HepG2 (cell line): ENCODE measurements around the gene NDRG2. TPM values are rescaled to one million over a fixed set of nuclear protein-coding genes. Genes with fewer than 3 reads are reported as not detected.

ENCODE experiments used
- ETV6 ChIP-seq: sonication (generic); formaldehyde crosslinking; conservative IDR thresholded peaks from 2 replicates; pipeline ENCODE4 v1.4.0; 2020; ENCODE audit warnings: missing genetic modification reagents
- GATAD2A ChIP-seq: IDR thresholded peaks from 2 replicates; pipeline ENCODE4 v1.6.1; 2016
- HOXA7 ChIP-seq: sonication (generic); formaldehyde crosslinking; IDR thresholded peaks from 2 replicates; pipeline ENCODE4 v1.8.1; 2022; ENCODE audit warnings: mild to moderate bottlenecking, missing genetic modification reagents, moderate library complexity
- KDM3A ChIP-seq: IDR thresholded peaks from 2 replicates; pipeline ENCODE4 v1.6.1; 2018; ENCODE audit warnings: low read depth, missing compliant biosample characterization
- NFIB ChIP-seq: sonication (generic); formaldehyde crosslinking; IDR thresholded peaks from 2 replicates; pipeline ENCODE4 v1.9.0; 2021; ENCODE audit warnings: missing genetic modification reagents, mild to moderate bottlenecking, borderline replicate concordance
- PRPF4 ChIP-seq: fragments of 200-400 bp; formaldehyde crosslinking; IDR thresholded peaks from 2 replicates; pipeline ENCODE4 v1.6.1; 2016; ENCODE audit warnings: low read length, low read depth; ENCODE audit not compliant: poor library complexity, severe bottlenecking
- RARA ChIP-seq: IDR thresholded peaks from 2 replicates; pipeline ENCODE4 v1.6.1; 2016; ENCODE audit warnings: missing genetic modification reagents, missing compliant biosample characterization
- SIN3A ChIP-seq: IDR thresholded peaks from 2 replicates; pipeline ENCODE4 v1.6.1; 2011; ENCODE audit warnings: low read depth, mild to moderate bottlenecking, control low read depth, low read length, borderline replicate concordance
- SIN3B ChIP-seq: fragments of 150-350 bp; IDR thresholded peaks from 2 replicates; pipeline ENCODE4 v1.6.1; 2014; ENCODE audit warnings: low read length
- ZKSCAN8 ChIP-seq: IDR thresholded peaks from 2 replicates; pipeline ENCODE4 v1.6.1; 2016; ENCODE audit warnings: borderline replicate concordance, missing genetic modification reagents, missing compliant biosample characterization
- ZNF12 ChIP-seq: sonication (generic); formaldehyde crosslinking; IDR thresholded peaks from 2 replicates; pipeline ENCODE4 v1.5.0; 2020; ENCODE audit warnings: missing genetic modification reagents
- ZNF343 ChIP-seq: sonication (generic); formaldehyde crosslinking; IDR thresholded peaks from 2 replicates; pipeline ENCODE4 v1.4.0; 2020; ENCODE audit warnings: mild to moderate bottlenecking, missing genetic modification reagents
- ZNF510 ChIP-seq: sonication (generic); formaldehyde crosslinking; IDR thresholded peaks from 2 replicates; pipeline ENCODE4 v1.4.0; 2020; ENCODE audit warnings: low read depth, mild to moderate bottlenecking, missing genetic modification reagents
- ZNF790 ChIP-seq: sonication (generic); formaldehyde crosslinking; IDR thresholded peaks from 2 replicates; pipeline ENCODE4 v1.8.0; 2022; ENCODE audit warnings: missing genetic modification reagents, mild to moderate bottlenecking, borderline replicate concordance
- polyA plus RNA-seq, 8 experiments: library from polyadenylated mRNA; depleted of rRNA in 3 of 8; stranded (reverse) in 7 of 8; unstranded in 1 of 8; fragments of >200 nt; fragmentation: Illumina TruSeq in 4 of 8; extraction: Trizol in 4 of 8; gene quantifications; 2 replicates each; pipeline versions ENCODE4 v1.2.1 to v1.2.3, GENCODE V29; 2011 to 2016; ENCODE audit warnings: low read depth in 4 of 8, missing spikeins in 1 of 8, mixed read lengths in 1 of 8; ENCODE audit not compliant: insufficient read depth in 1 of 8
- total RNA-seq, 5 experiments: library from RNA; depleted of rRNA; stranded (reverse); fragments of >200 nt; fragmentation: Illumina TruSeq; extraction: Trizol; gene quantifications; 2 replicates each; pipeline ENCODE4 v1.2.3, GENCODE V29; 2016; ENCODE audit warnings: low read depth in 1 of 5
- TF ChIP-seq, protein P1 (sequence below): sonication (generic); formaldehyde crosslinking; IDR thresholded peaks from 2 replicates; pipeline ENCODE4 v1.4.0; 2020; ENCODE audit warnings: missing genetic modification reagents
- TF ChIP-seq, protein P2 (sequence below): fragments of 450-650 bp; IDR thresholded peaks from 2 replicates; pipeline ENCODE4 v1.6.1; 2016
- TF ChIP-seq, protein P3 (sequence below): sonication (generic); formaldehyde crosslinking; conservative IDR thresholded peaks from 2 replicates; pipeline ENCODE4 v1.4.0; 2020; ENCODE audit warnings: missing genetic modification reagents
- TF ChIP-seq, protein P4 (sequence below): sonication (generic); formaldehyde crosslinking; IDR thresholded peaks from 2 replicates; pipeline ENCODE4; 2020; ENCODE audit warnings: missing genetic modification reagents, mild to moderate bottlenecking, borderline replicate concordance

Gene NDRG2
- total and polyA plus RNA-seq, 2 of the 13 experiments (the other 11 are each of a cell fraction or from before 2014, with no cell fraction given) = 27.2 to 189 TPM

DNA sequence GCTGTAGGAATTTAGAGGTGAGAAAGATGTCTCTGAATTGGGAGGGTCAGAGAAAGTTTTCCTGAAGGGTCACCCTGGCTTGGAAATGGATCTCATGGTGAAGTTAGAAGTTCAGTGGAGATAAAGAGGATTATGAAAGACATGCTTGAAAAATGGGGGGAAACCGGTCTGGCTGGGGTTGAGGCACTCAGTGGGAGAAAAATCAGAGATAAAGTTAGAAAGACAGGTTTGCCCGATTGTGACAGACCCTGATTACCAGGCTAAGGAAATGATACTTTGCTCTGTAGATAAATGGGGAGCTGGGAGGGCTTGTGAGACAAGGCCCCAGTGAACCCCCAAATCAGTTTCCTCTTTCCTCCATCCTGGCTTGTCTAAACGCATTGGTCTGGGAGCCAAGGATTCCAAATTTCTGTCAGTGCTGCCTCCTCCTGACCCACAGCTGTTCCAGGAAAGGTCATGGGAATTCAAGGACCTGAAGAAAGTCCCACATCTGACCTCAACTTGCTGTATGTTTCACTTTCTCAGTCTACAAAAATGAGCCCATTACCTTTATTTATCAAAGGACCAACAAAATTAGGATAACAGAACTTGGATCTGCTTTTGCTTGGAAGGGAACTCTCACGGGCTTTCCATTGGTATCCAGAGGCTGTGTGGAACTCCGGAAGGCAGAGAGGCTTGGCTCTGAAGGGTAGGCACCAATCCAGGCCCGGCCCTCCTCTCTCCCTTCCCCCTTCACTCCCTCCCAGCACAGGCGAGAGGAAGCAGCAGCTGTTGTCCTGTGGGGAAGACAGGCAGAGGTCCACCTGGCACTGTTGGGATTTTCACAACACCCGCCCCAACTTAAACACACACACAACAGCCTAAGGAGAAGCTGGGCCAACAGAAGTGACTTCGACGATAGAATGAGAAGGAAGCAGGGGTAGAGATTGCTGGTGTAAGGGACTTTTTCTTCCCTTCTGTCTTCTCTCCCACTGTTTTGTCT is 13.9 kb upstream of the NDRG2 start (continued):
- TF ChIP-seq, protein P1, sequence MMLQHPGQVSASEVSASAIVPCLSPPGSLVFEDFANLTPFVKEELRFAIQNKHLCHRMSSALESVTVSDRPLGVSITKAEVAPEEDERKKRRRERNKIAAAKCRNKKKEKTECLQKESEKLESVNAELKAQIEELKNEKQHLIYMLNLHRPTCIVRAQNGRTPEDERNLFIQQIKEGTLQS = 0 out of 2 replicates have a peak, but pooled peaks have one; percentile 3
- TF ChIP-seq ZKSCAN8 (no peak), ZNF343 (0 out of 2 replicates have a peak, but pooled peaks have one; percentile 20), SIN3A (peak; percentile 57; the same call in 1 of the 2 replicates), GATAD2A (CRISPR knock-in tag) (peak; percentile 22; the same call in 1 of the 2 replicates), ETV6 (CRISPR knock-in tag) (no peak), HOXA7 (CRISPR knock-in tag) (no peak), ZNF12 (CRISPR knock-in tag) (peak; percentile 56; the same call in 1 of the 2 replicates), KDM3A (CRISPR knock-in tag) (0 out of 2 replicates have a peak, but pooled peaks have one; percentile 59), ZNF790 (no peak), RARA (CRISPR knock-in tag) (peak; percentile 36; the same call in 1 of the 2 replicates), NFIB (CRISPR knock-in tag) (no peak), PRPF4 (peak; percentile 76), SIN3B (no peak), ZNF510 (CRISPR knock-in tag) (no peak)
- TF ChIP-seq, protein P2, sequence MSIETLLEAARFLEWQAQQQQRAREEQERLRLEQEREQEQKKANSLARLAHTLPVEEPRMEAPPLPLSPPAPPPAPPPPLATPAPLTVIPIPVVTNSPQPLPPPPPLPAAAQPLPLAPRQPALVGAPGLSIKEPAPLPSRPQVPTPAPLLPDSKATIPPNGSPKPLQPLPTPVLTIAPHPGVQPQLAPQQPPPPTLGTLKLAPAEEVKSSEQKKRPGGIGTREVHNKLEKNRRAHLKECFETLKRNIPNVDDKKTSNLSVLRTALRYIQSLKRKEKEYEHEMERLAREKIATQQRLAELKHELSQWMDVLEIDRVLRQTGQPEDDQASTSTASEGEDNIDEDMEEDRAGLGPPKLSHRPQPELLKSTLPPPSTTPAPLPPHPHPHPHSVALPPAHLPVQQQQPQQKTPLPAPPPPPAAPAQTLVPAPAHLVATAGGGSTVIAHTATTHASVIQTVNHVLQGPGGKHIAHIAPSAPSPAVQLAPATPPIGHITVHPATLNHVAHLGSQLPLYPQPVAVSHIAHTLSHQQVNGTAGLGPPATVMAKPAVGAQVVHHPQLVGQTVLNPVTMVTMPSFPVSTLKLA = no peak
- TF ChIP-seq, protein P3, sequence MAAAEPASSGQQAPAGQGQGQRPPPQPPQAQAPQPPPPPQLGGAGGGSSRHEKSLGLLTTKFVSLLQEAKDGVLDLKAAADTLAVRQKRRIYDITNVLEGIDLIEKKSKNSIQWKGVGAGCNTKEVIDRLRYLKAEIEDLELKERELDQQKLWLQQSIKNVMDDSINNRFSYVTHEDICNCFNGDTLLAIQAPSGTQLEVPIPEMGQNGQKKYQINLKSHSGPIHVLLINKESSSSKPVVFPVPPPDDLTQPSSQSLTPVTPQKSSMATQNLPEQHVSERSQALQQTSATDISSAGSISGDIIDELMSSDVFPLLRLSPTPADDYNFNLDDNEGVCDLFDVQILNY (CRISPR knock-in tag) = no peak
- TF ChIP-seq, protein P4, sequence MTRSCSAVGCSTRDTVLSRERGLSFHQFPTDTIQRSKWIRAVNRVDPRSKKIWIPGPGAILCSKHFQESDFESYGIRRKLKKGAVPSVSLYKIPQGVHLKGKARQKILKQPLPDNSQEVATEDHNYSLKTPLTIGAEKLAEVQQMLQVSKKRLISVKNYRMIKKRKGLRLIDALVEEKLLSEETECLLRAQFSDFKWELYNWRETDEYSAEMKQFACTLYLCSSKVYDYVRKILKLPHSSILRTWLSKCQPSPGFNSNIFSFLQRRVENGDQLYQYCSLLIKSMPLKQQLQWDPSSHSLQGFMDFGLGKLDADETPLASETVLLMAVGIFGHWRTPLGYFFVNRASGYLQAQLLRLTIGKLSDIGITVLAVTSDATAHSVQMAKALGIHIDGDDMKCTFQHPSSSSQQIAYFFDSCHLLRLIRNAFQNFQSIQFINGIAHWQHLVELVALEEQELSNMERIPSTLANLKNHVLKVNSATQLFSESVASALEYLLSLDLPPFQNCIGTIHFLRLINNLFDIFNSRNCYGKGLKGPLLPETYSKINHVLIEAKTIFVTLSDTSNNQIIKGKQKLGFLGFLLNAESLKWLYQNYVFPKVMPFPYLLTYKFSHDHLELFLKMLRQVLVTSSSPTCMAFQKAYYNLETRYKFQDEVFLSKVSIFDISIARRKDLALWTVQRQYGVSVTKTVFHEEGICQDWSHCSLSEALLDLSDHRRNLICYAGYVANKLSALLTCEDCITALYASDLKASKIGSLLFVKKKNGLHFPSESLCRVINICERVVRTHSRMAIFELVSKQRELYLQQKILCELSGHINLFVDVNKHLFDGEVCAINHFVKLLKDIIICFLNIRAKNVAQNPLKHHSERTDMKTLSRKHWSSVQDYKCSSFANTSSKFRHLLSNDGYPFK = peak; percentile 57; the same call in 1 of the 2 replicates
